Measurements from ENCODE around the gene ITGA1. TPM values are rescaled to one million over a fixed set of nuclear protein-coding genes. Genes with fewer than 3 reads are reported as not detected.

ITGA1 gene
- total RNA-seq, 1 donor from 2014 or later = 42.7 TPM

DNA sequence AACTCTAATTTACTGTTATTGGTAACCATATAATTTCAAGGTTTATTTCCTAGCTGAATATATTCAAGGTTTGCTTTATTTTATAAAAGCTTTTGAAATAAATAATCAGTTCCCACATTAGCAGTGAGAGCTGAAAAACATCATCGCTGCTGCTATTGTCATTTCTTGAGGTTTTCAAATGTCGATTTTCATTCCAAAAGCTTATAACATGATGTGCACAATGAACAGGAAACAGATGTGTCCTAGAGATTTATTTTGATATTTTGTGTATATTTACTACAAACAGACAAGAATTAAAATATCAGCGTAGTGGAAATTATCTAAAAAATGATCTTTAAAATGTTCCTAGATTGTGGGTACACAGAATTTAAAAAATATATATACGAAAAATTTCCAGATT, 10.5 kb upstream of the ITGA1 start:
- H3K4me1 ChIP-seq = no peaks in the 10 kb centered on the region
- H3K36me3 ChIP-seq = no peaks in the 10 kb centered on the region
- intact Hi-C loops (cut with DNase I) = no loop called here
- H3K9me3 ChIP-seq = no peaks in the 10 kb centered on the region
- H3K27ac ChIP-seq = no peak overlapping the region
- TF ChIP-seq, protein P1, sequence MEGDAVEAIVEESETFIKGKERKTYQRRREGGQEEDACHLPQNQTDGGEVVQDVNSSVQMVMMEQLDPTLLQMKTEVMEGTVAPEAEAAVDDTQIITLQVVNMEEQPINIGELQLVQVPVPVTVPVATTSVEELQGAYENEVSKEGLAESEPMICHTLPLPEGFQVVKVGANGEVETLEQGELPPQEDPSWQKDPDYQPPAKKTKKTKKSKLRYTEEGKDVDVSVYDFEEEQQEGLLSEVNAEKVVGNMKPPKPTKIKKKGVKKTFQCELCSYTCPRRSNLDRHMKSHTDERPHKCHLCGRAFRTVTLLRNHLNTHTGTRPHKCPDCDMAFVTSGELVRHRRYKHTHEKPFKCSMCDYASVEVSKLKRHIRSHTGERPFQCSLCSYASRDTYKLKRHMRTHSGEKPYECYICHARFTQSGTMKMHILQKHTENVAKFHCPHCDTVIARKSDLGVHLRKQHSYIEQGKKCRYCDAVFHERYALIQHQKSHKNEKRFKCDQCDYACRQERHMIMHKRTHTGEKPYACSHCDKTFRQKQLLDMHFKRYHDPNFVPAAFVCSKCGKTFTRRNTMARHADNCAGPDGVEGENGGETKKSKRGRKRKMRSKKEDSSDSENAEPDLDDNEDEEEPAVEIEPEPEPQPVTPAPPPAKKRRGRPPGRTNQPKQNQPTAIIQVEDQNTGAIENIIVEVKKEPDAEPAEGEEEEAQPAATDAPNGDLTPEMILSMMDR (IDR thresholded peaks at IDR 0.05) = no peak
- TF ChIP-seq POLR2AphosphoS5 (IDR thresholded peaks at IDR 0.05; ENCODE audit: insufficient read depth in 1 of 2, low read depth in 1 of 2) (no peak), POLR2A (IDR thresholded peaks at IDR 0.05) (no peak)
- no peak overlapping the region for H3K4me3 ChIP-seq
- H3K27me3 ChIP-seq = no peaks in the 10 kb centered on the region
- no peak for DNase-seq (ENCODE audit: extremely low spot score in 2 of 2)

GRCh38 chr5:52778781-52779180, 8.9 kb upstream of the ITGA1 start:
- H3K9me3 ChIP-seq = no peaks in the 10 kb centered on the region
- intact Hi-C loops (cut with DNase I) = no loop called here
- no peaks in the 10 kb centered on the region for H3K36me3 ChIP-seq
- no peak overlapping the region for H3K27ac ChIP-seq
- DNase-seq (ENCODE audit: extremely low spot score in 2 of 2) = no peak
- TF ChIP-seq, protein P1 (IDR thresholded peaks at IDR 0.05) = no peak
- TF ChIP-seq POLR2AphosphoS5 (IDR thresholded peaks at IDR 0.05; ENCODE audit: insufficient read depth in 1 of 2, low read depth in 1 of 2) (no peak), POLR2A (IDR thresholded peaks at IDR 0.05) (no peak)
- no peaks in the 10 kb centered on the region for H3K4me1 ChIP-seq
- H3K4me3 ChIP-seq = no peak overlapping the region
- H3K27me3 ChIP-seq = no peaks in the 10 kb centered on the region

GRCh38 chr5:52779213-52779612, 8.5 kb upstream of the ITGA1 start:
- H3K36me3 ChIP-seq = no peaks in the 10 kb centered on the region
- no peak overlapping the region for H3K27ac ChIP-seq
- intact Hi-C loops (cut with DNase I) = no loop called here
- TF ChIP-seq, protein P1 (IDR thresholded peaks at IDR 0.05) = no peak
- TF ChIP-seq POLR2A (IDR thresholded peaks at IDR 0.05) (no peak), POLR2AphosphoS5 (IDR thresholded peaks at IDR 0.05; ENCODE audit: insufficient read depth in 1 of 2, low read depth in 1 of 2) (no peak)
- H3K4me3 ChIP-seq = no peak overlapping the region
- no peaks in the 10 kb centered on the region for H3K9me3 ChIP-seq
- no peaks in the 10 kb centered on the region for H3K4me1 ChIP-seq
- H3K27me3 ChIP-seq = no peaks in the 10 kb centered on the region
- DNase-seq (ENCODE audit: extremely low spot score in 2 of 2) = no peak

DNA sequence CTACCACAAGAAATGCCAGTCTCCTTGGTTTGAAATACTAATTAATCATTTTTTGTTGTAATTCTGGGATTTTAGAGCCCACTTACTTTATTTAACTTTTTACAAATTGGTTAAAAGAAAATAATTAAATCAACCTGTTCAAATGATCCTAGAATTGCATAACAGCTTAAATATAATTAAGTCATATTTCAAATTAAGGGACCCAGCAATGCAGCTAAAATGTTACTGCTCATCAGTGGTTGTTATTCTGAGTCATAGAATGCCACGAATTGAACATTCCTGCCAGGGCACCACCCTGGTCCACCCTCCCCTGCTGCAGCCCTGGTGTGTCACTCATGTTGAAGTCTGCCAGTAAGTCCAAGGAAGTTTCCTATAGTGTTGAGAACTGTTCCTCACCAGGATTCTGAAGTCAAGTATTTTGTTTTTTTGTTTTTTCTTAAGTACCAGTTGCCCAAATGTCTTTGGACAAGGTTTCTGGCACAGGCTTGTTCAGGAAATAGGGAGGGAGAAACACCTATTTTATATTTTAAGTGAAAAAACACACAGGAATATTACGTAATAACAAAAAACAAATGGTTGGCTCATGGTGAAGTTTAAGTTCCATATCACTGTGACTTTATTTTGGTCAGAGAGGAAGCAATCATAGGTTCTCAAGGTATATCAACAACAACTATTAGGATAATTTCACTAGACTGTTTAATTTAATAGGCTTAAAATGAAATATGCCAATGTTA, 4.3 kb upstream of the ITGA1 start:
- H3K27ac ChIP-seq = no peak overlapping the region
- peaks cover 11% of the 10 kb centered on the region for H3K4me1 ChIP-seq
- intact Hi-C loops (cut with DNase I) = no loop called here
- no peak for TF ChIP-seq POLR2AphosphoS5 (IDR thresholded peaks at IDR 0.05; ENCODE audit: insufficient read depth in 1 of 2, low read depth in 1 of 2)
- no peak for TF ChIP-seq POLR2A (IDR thresholded peaks at IDR 0.05)
- TF ChIP-seq, protein P1 (IDR thresholded peaks at IDR 0.05) = no peak
- no peak for DNase-seq (ENCODE audit: extremely low spot score in 2 of 2)
- no peak overlapping the region for H3K4me3 ChIP-seq
- H3K36me3 ChIP-seq = no peaks in the 10 kb centered on the region
- H3K9me3 ChIP-seq = no peaks in the 10 kb centered on the region
- no peaks in the 10 kb centered on the region for H3K27me3 ChIP-seq

GRCh38 chr5:52784737-52785136, 3.0 kb upstream of the ITGA1 start:
- Histone ChIP-seq H3K36me3 (no peaks in the 10 kb centered on the region), H3K4me3 (no peak overlapping the region), H3K4me1 (peaks cover 11% of the 10 kb centered on the region), H3K27ac (no peak overlapping the region), H3K27me3 (no peaks in the 10 kb centered on the region), H3K9me3 (no peaks in the 10 kb centered on the region)
- DNase-seq (ENCODE audit: extremely low spot score in 2 of 2) = no peak
- TF ChIP-seq POLR2A (IDR thresholded peaks at IDR 0.05) = no peak
- intact Hi-C loops (cut with DNase I) = loop anchor here (5.0 kb wide), 1 partner anchor 133 kb away; no protein-coding TSS in a partner anchor

Measured in vagina (tissue), 2 donors.